ENCODE results near the gene MOB1A.

GRCh38 chr2:74131901-74132300, 46.8 kb downstream of the MOB1A start:
- no peak for TF ChIP-seq YY1 (IDR thresholded peaks at IDR 0.05; ENCODE audit: insufficient read depth, insufficient read length)
- no peak for TF ChIP-seq SUZ12 (IDR thresholded peaks at IDR 0.05; ENCODE audit: extremely low read depth, insufficient read depth, insufficient read length)

Data from NT2/D1 (cell line).